ENCODE data around the gene CMSS1. TPM values are rescaled to one million over a fixed set of nuclear protein-coding genes. Genes with fewer than 3 reads are reported as not detected.

The CMSS1 gene
- total RNA-seq, 4 donors from 2014 or later, result 9.2 to 18.5 (median 12.9) TPM

DNA sequence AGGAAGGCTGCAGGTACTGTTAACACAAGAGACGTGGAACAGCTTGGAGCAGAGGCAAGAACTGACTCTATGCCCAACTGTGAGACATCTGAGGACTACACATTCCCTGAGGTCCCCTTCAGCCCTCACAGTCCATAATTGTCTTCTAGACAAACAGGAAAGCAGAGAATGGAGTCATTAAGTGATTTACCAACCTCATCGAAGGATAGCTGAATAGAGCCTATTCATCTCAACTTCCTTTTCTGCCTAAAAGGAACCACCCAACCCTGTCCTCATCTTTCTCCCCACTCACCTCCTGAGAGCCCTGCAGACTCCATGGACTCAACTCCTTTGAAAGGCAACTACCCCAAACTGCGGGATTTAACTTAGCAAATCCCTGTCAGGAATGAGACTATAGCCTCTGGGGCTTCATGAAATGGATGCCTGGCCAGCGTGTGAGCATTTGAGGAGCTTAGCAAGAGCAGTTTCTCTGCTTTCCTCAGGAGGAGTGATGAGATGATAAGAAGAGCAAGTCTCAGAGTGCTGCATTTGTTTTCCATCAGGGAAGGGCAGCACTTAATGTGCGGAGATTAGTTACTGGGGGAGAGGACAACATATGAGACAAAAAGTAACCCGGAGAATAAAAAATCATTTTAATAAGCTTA lies 358.1 kb downstream of the CMSS1 start:
- Histone ChIP-seq H3K27ac (no peak overlapping the region), H3K27me3 (no peaks in the 10 kb centered on the region), H3K9me3 (peaks cover 0 to 14% (median 10%) of the 10 kb centered on the region in 3 donors), H3K36me3 (peaks cover 0 to 36% (median 0%) of the 10 kb centered on the region in 3 donors), H3K4me1 (no peaks in the 10 kb centered on the region), H3K4me3 (no peak overlapping the region)
- WGBS, 2 donors, result 88 to 90% methylated on average over 6 of the region's 6 CpGs
- TF ChIP-seq POLR2A (IDR thresholded peaks at IDR 0.05), result no peak
- TF ChIP-seq, protein P1, sequence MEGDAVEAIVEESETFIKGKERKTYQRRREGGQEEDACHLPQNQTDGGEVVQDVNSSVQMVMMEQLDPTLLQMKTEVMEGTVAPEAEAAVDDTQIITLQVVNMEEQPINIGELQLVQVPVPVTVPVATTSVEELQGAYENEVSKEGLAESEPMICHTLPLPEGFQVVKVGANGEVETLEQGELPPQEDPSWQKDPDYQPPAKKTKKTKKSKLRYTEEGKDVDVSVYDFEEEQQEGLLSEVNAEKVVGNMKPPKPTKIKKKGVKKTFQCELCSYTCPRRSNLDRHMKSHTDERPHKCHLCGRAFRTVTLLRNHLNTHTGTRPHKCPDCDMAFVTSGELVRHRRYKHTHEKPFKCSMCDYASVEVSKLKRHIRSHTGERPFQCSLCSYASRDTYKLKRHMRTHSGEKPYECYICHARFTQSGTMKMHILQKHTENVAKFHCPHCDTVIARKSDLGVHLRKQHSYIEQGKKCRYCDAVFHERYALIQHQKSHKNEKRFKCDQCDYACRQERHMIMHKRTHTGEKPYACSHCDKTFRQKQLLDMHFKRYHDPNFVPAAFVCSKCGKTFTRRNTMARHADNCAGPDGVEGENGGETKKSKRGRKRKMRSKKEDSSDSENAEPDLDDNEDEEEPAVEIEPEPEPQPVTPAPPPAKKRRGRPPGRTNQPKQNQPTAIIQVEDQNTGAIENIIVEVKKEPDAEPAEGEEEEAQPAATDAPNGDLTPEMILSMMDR (IDR thresholded peaks at IDR 0.05), result no peak
- DNase-seq, result no peak
- intact Hi-C loops (cut with DNase I), result no loop called here

DNA sequence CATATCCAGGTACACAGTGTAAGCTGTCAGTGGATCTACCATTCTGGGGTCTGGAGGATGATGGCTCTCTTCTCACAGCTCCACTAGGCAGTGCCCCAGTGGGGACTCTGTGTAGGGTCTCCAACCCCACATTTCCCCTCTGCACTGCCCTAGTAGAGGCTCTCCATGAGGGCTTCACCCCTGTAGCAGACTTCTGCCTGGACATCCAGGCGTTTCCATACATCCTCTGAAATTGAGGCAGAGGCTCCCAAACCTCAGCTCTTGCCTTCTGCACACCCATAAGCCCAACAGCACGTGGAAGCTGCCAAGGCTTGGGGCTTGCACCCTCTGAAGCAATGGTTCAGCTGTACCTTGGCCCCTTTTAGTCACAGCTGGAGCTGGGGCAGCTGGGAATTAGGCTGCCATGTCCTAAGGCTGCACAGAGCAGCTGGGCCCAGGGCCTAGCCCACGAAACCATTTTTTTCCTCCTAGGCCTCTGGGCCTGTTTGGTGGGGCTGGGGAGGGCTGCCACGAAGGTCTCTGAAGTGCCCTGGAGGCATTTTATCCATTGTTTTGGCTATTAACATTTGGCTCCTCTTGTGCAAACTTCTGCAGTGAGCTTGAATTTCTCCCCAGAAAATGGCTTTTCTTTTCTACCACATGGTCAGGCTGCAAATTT lies 362.2 kb downstream of the CMSS1 start:
- H3K9me3 ChIP-seq, result peaks cover 0 to 14% (median 10%) of the 10 kb centered on the region in 3 donors
- no peaks in the 10 kb centered on the region for H3K27me3 ChIP-seq
- TF ChIP-seq, protein P1 (IDR thresholded peaks at IDR 0.05), result no peak
- TF ChIP-seq POLR2A (IDR thresholded peaks at IDR 0.05), result no peak
- H3K36me3 ChIP-seq, result peaks cover 0 to 25% (median 0%) of the 10 kb centered on the region in 3 donors
- peaks cover 0 to 1% (median 0%) of the 10 kb centered on the region in 3 donors for H3K4me1 ChIP-seq
- intact Hi-C loops (cut with DNase I), result no loop called here
- 80 to 100% methylated on average over 1 of the region's 4 CpGs for WGBS, 2 donors
- DNase-seq, result no peak
- H3K27ac ChIP-seq, result no peak overlapping the region
- H3K4me3 ChIP-seq, result no peak overlapping the region

DNA sequence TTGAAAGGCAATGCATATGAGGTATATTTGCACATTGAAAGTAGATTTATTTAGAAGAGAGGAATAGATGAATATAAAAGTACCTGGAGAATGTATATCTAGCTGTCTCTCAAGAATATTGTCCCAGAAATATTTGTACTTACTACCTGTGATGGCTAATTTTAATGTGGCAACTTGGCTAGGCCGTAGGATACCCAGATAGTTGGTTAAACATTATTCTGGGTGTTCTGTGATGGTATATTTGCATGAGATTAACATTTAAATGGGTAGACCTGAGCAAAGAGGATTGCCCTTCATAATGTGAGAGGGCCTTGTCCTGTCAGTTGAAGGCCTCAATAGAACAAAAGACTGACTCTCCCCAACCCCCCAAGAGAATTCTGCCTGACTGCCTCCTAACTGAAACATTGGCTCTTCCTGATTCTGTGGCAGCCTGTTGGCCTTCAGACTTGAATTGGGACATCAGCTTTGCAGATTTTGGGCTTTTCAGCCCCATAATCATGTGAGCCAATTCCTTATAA lies 366.0 kb downstream of the CMSS1 start:
- DNase-seq, result no peak
- peaks cover 0 to 14% (median 10%) of the 10 kb centered on the region in 3 donors for H3K9me3 ChIP-seq
- peaks cover 0 to 8% (median 2%) of the 10 kb centered on the region in 3 donors for H3K4me1 ChIP-seq
- H3K27ac ChIP-seq, result no peak overlapping the region
- 85 to 100% methylated on average over 1 of the region's 1 CpG for WGBS, 2 donors
- H3K27me3 ChIP-seq, result no peaks in the 10 kb centered on the region
- intact Hi-C loops (cut with DNase I), result no loop called here
- peaks cover 0 to 14% (median 0%) of the 10 kb centered on the region in 3 donors for H3K36me3 ChIP-seq
- TF ChIP-seq, protein P1 (IDR thresholded peaks at IDR 0.05), result no peak
- no peak overlapping the region for H3K4me3 ChIP-seq

DNA sequence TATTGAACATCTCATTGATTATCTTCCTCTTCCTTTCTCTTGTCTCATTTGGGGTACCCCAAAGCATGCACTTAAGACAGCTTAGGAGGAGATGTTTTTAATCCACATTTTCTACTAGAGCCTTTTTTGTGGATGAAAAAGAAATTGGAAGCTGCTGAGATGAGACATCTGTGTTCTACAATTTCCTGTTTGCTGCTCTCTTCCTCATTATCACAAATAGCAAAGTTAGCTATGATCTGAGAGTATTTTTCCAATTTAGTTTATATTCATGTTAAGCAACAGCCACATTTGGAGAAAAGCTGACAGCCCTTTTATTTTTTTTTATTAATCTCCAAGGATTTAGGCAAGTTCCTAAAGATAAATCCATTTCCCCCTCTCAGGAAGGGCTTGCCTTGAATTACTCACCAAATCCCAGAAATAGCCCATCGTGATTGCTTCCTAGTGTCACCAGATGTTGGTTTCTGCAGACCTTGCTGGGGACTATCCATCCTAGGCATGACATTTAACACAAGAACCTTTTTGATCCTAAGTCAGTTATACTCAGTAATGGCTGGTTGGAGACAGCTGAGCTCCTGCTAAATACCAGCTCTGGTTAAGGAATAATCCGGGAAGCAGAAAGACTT lies 367.4 kb downstream of the CMSS1 start:
- DNase-seq, result no peak
- WGBS, 2 donors, result 50 to 65% methylated on average over 2 of the region's 2 CpGs
- Histone ChIP-seq H3K36me3 (peaks cover 0 to under 1% (median 0%) of the 10 kb centered on the region in 3 donors), H3K4me1 (peaks cover 0 to 8% (median 2%) of the 10 kb centered on the region in 3 donors), H3K4me3 (no peak overlapping the region), H3K27ac (peak overlapping the region in 1 of 4 donors; percentile 4), H3K27me3 (no peaks in the 10 kb centered on the region), H3K9me3 (peaks cover 0 to 4% (median 1%) of the 10 kb centered on the region in 3 donors)
- intact Hi-C loops (cut with DNase I), result no loop called here
- TF ChIP-seq, protein P1 (IDR thresholded peaks at IDR 0.05), result no peak

DNA sequence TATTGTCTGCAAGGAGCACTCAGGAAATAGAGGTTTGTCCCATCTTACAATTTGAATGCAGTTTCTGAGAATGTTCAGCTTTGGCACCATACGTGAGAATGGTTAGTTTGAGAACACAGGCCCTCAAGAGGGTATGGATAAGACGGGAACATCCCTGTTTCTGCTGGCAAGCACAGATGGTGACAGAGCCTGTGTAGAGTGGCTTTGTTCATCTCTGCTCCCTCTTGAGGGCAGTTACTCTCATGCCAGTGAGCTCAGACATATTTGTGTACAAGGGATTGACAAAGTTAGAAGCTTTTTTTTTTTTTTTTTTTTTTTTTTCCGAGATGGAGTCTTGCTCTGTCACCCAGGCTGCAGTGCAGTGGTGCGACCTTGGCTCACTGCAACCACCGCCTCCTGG lies 368.2 kb downstream of the CMSS1 start:
- Histone ChIP-seq H3K36me3 (no peaks in the 10 kb centered on the region), H3K9me3 (no peaks in the 10 kb centered on the region), H3K27ac (peak overlapping the region in 1 of 4 donors; percentile 4), H3K4me3 (no peak overlapping the region), H3K27me3 (no peaks in the 10 kb centered on the region), H3K4me1 (peaks cover 0 to 8% (median 2%) of the 10 kb centered on the region in 3 donors)
- intact Hi-C loops (cut with DNase I), result no loop called here
- 69 to 82% methylated on average over 5 of the region's 5 CpGs for WGBS, 2 donors
- DNase-seq, result no peak
- no peak for TF ChIP-seq POLR2A (IDR thresholded peaks at IDR 0.05)
- TF ChIP-seq, protein P1 (IDR thresholded peaks at IDR 0.05), result no peak
